Spleen (tissue), 11 donors: ENCODE data around the gene ADCY1. TPM values are rescaled to one million over a fixed set of nuclear protein-coding genes. Genes with fewer than 3 reads are reported as not detected.

Source experiments
- DNase-seq: peaks from one replicate; pipeline ENCODE4 v3.0.0-alpha.2; 2020
- H3K27ac ChIP-seq, 8 donors: fragments of 200-600 bp; sonication (generic) in 7 of 8; 1 replicate in 4 of 8; 2 replicates in 4 of 8; pipeline versions ENCODE4 v1.5.0 to v1.8.0; 2016 to 2021; ENCODE audit warnings: inconsistent platforms in 4 of 8, mild to moderate bottlenecking in 4 of 8, moderate library complexity in 1 of 8
- H3K27me3 ChIP-seq, 7 donors: fragments of 200-600 bp; sonication (generic) in 6 of 7; replicated peaks in 1 of 7; 1 replicate in 4 of 7; 2 replicates in 3 of 7; pipeline versions ENCODE4 v1.5.0 to v1.8.0; 2016 to 2021; ENCODE audit warnings: inconsistent platforms in 3 of 7, mild to moderate bottlenecking in 1 of 7
- H3K36me3 ChIP-seq, 6 donors: fragments of 200-600 bp; sonication (generic) in 5 of 6; 1 replicate in 4 of 6; 2 replicates in 2 of 6; pipeline versions ENCODE4 v1.5.0 to v1.8.0; 2016 to 2021; ENCODE audit warnings: inconsistent platforms in 2 of 6
- H3K4me1 ChIP-seq, 6 donors: fragments of 200-600 bp; sonication (generic) in 5 of 6; 1 replicate in 3 of 6; 2 replicates in 3 of 6; pipeline versions ENCODE4 v1.5.0 to v1.8.0; 2016 to 2021; ENCODE audit warnings: inconsistent platforms in 3 of 6
- H3K4me3 ChIP-seq, 8 donors: fragments of 200-600 bp; sonication (generic) in 7 of 8; 1 replicate in 4 of 8; 2 replicates in 4 of 8; pipeline versions ENCODE4 v1.5.0 to v1.8.0; 2016 to 2021; ENCODE audit warnings: inconsistent platforms in 4 of 8, mild to moderate bottlenecking in 4 of 8, moderate library complexity in 2 of 8
- H3K9me3 ChIP-seq, 8 donors: fragments of 200-600 bp; sonication (generic) in 7 of 8; 1 replicate in 4 of 8; 2 replicates in 4 of 8; pipeline versions ENCODE4 v1.5.0 to v1.8.0; 2016 to 2021; ENCODE audit warnings: inconsistent platforms in 4 of 8
- POLR2A ChIP-seq, 3 donors: fragments of 450-650 bp; IDR thresholded peaks; one replicate each; pipeline ENCODE4 v1.5.1; 2017; ENCODE audit warnings: antibody characterized with exemption in 3 of 3, mild to moderate bottlenecking in 1 of 3
- POLR2AphosphoS5 ChIP-seq, 3 donors: sonication (generic); formaldehyde crosslinking; IDR thresholded peaks; one replicate each; pipeline ENCODE4 v1.5.1; 2017; ENCODE audit warnings: antibody characterized with exemption in 3 of 3
- WGBS, 5 donors: extraction: QIAGEN DNeasy Blood & Tissue Kit in 3 of 5; methylation state at CpG; one replicate each; pipeline versions ENCODE4 v1.1.5 to v1.1.7; 2013 to 2018; 5-methylcytosine and 5-hydroxymethylcytosine counted together
- intact Hi-C: fragments of 100-400 bp; cut with DNase I; formaldehyde crosslinking; loops from one replicate; pipeline ENCODE4 v1.15.0; 2023; ENCODE audit warnings: low total_unique reads
- polyA plus RNA-seq, 3 donors: library from polyadenylated mRNA; stranded (reverse); fragments of 200-250 nt; gene quantifications; one replicate each; pipeline ENCODE4 v1.2.1, GENCODE V29; 2013
- total RNA-seq, 7 donors: library from RNA; depleted of rRNA in 3 of 7; stranded (reverse); fragments of >200 nt in 3 of 7; fragmentation: NEBNext Ultra II Directional in 4 of 7; extraction: Animal tissue kit (Norgen Biotek cat#: 25700) in 4 of 7; gene quantifications; one replicate each; pipeline versions ENCODE4 v1.1.0 to v1.2.1, GENCODE V29; 2016 to 2021
- TF ChIP-seq, protein P1 (sequence below), 11 experiments: fragments of 200-600 bp in 7 of 11; fragments of 450-650 bp in 4 of 11; sonication (generic) in 4 of 11; IDR thresholded peaks in 8 of 11; conservative IDR thresholded peaks in 3 of 11; 1 replicate in 7 of 11; 2 replicates in 4 of 11; pipeline versions ENCODE4 v1.4.0 to v1.8.0; 2016 to 2021; ENCODE audit warnings: antibody characterized with exemption in 11 of 11, inconsistent platforms in 4 of 11, mild to moderate bottlenecking in 1 of 11
- donor health status: healthy with polysubstance abuse.
- donor health status: DM: no; HTN: no; CAD: no; lungs with moderate emphysema.
- donor health status: DM: no; HTN: no; CAD: no.
- donor health status: Bipolar disorder and iron deficiency.
- donor health status: healthy.
- donor health status: DM: no; HTN: no; CAD: no.
- donor health status: DM: yes; HTN: yes; CAD: no.

Gene ADCY1
- total and polyA plus RNA-seq, 10 donors = 0.05 to 6.6 (median 1.8) TPM

DNA sequence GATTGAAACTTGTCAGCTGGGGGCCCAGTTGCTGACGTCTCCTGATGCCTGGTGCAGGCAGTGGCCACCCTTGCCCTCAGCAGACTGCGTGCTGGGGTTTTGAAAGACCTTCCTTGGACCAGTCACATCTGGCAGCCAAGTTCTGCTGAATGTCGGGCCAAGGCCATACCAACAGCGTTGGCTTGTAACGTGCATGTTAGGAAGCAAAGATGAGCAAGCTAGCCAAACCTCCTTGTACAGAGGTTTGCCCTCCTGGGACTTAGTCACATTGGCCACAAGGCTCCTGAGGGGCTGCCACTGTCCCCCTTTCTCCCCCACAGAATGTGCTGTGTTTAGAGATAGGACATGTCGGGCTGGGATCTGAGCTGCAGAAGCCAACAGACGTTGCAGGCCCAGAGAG is 49.0 kb downstream of the ADCY1 start:
- no peak for DNase-seq
- Histone ChIP-seq H3K9me3 (peaks cover 0 to 38% (median 27%) of the 10 kb centered on the region in 8 donors), H3K27ac (no peak overlapping the region), H3K4me3 (no peak overlapping the region), H3K4me1 (no peaks in the 10 kb centered on the region), H3K36me3 (no peaks in the 10 kb centered on the region), H3K27me3 (no peaks in the 10 kb centered on the region)
- WGBS, 5 donors = 80 to 92% (median 82%) methylated on average over 7 of the region's 7 CpGs
- no peak for TF ChIP-seq POLR2A (IDR thresholded peaks at IDR 0.05)
- TF ChIP-seq, protein P1, sequence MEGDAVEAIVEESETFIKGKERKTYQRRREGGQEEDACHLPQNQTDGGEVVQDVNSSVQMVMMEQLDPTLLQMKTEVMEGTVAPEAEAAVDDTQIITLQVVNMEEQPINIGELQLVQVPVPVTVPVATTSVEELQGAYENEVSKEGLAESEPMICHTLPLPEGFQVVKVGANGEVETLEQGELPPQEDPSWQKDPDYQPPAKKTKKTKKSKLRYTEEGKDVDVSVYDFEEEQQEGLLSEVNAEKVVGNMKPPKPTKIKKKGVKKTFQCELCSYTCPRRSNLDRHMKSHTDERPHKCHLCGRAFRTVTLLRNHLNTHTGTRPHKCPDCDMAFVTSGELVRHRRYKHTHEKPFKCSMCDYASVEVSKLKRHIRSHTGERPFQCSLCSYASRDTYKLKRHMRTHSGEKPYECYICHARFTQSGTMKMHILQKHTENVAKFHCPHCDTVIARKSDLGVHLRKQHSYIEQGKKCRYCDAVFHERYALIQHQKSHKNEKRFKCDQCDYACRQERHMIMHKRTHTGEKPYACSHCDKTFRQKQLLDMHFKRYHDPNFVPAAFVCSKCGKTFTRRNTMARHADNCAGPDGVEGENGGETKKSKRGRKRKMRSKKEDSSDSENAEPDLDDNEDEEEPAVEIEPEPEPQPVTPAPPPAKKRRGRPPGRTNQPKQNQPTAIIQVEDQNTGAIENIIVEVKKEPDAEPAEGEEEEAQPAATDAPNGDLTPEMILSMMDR (IDR thresholded peaks at IDR 0.05 in 8 of 11, conservative IDR thresholded peaks at IDR 0.05 in 3 of 11) = no peak
- no peak for TF ChIP-seq POLR2AphosphoS5 (IDR thresholded peaks at IDR 0.05)
- intact Hi-C loops = no loop called here

DNA sequence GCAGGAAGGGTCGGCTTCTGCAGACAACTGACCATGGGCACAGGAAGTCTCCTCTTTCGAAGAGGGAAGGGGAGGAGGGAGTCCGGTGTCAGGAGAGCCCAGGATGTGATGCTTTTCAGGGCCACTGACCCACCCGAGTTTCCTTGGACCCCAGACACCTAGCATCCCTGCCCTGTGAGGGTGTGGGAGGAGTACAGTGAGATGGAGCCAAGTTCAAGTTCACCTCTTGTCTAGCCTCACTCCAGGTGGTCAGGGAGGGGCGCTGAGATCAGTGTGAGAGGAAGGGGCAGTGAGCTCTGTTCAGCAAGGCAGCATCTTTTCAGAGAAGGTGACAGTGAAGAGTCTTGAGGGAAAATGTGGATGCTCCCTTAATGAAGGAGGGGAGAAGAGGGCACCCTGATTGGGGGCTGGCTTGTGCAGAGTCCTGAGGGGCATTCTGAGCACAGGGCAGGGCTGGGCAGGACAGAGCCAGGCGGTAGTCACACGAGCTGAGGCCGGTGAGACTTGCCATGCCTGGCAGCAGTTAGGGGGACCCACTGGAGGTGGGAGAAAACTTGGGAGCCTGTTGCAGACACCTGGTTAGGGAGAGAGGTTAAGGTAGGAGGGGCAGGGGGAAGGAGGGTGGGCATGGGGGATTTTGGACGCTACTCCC is 49.7 kb downstream of the ADCY1 start:
- 60 to 76% (median 70%) methylated on average over 9 of the region's 9 CpGs for WGBS, 5 donors
- DNase-seq = no peak
- no peak for TF ChIP-seq POLR2AphosphoS5 (IDR thresholded peaks at IDR 0.05)
- no peak for TF ChIP-seq POLR2A (IDR thresholded peaks at IDR 0.05)

DNA sequence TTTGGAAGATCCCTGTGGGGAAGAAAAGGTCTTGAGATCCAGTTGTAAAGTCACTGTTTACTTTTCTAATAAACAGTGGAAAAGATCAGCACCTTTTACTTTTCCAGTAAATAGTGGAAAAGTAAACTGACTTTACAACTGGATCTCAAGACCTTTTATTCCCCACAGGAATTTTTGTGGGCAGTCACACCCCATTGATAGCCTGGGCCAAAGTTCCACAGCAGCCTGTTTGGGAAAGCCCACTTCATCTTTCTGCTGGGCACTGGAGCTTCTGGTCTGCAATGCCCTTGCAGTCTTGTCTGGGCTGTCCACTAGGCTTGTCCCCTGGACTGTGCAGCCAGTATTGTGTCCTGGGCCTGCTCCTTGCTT is 50.2 kb downstream of the ADCY1 start:
- TF ChIP-seq, protein P1 (IDR thresholded peaks at IDR 0.05 in 8 of 11, conservative IDR thresholded peaks at IDR 0.05 in 3 of 11) = no peak
- no peak for TF ChIP-seq POLR2AphosphoS5 (IDR thresholded peaks at IDR 0.05)
- TF ChIP-seq POLR2A (IDR thresholded peaks at IDR 0.05) = no peak
- intact Hi-C loops = no loop called here
- Histone ChIP-seq H3K4me1 (no peaks in the 10 kb centered on the region), H3K9me3 (peaks cover 0 to 29% (median 22%) of the 10 kb centered on the region in 8 donors), H3K27ac (no peak overlapping the region), H3K36me3 (no peaks in the 10 kb centered on the region), H3K27me3 (no peaks in the 10 kb centered on the region), H3K4me3 (no peak overlapping the region)
- DNase-seq = no peak

More for the DNA sequence above, 49.7 kb downstream of the ADCY1 start:
- Histone ChIP-seq H3K9me3 (peaks cover 0 to 31% (median 25%) of the 10 kb centered on the region in 8 donors), H3K36me3 (no peaks in the 10 kb centered on the region), H3K27ac (no peak overlapping the region), H3K4me3 (no peak overlapping the region), H3K27me3 (no peaks in the 10 kb centered on the region), H3K4me1 (no peaks in the 10 kb centered on the region)
- intact Hi-C loops = no loop called here

DNA sequence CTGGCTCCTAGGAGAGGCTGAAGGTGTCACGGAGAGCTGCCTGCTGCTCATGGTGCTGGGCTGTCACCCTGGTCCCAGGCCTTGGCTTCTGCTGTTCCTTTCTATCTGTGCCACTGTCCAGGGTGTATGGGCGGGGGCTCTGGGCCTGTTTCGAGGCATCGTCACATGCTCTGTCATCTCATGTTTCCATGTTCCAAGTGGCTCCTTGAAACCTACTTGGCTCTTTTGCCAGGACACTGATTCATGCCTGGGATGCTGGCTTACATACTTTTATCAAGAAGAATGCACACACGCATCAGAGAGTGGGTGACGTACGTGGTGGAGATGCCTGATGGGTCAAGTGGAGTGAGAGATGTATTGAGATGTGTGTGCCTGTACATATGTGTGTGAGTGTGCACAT is 50.9 kb downstream of the ADCY1 start:
- 88 to 93% (median 92%) methylated on average over 7 of the region's 7 CpGs for WGBS, 5 donors

More for the DNA sequence above, 50.9 kb downstream of the ADCY1 start:
- Histone ChIP-seq H3K27me3 (no peaks in the 10 kb centered on the region), H3K4me1 (no peaks in the 10 kb centered on the region), H3K36me3 (no peaks in the 10 kb centered on the region), H3K27ac (no peak overlapping the region), H3K4me3 (no peak overlapping the region), H3K9me3 (peaks cover 0 to 31% (median 22%) of the 10 kb centered on the region in 8 donors)
- intact Hi-C loops = no loop called here
- TF ChIP-seq, protein P1 (IDR thresholded peaks at IDR 0.05 in 8 of 11, conservative IDR thresholded peaks at IDR 0.05 in 3 of 11) = no peak
- TF ChIP-seq POLR2A (IDR thresholded peaks at IDR 0.05) (no peak), POLR2AphosphoS5 (IDR thresholded peaks at IDR 0.05) (no peak)
- no peak for DNase-seq
